BJ (cell line): ENCODE measurements around the gene TTC39A. TPM values are rescaled to one million over a fixed set of nuclear protein-coding genes. Genes with fewer than 3 reads are reported as not detected.

Source experiments
- CTCF ChIA-PET: fragments of 350-600 bp; formaldehyde crosslinking; extraction: SDS; loops from one replicate; lab custom pipeline; 2021; ENCODE audit warnings: antibody characterized with exemption, inconsistent platforms; lab: Yijun Ruan, JAX
- POLR2A ChIA-PET: fragments of 300-600 bp; sonication (Branson Sonifier 250); formaldehyde crosslinking; extraction: SDS; loops from one replicate; lab custom pipeline; 2021; ENCODE audit warnings: antibody characterized with exemption; lab: Charles Lee
- DNase-seq: peaks from one replicate; pipeline ENCODE4 v3.0.0-alpha.2; 2011; ENCODE audit warnings: low read depth
- H3K27me3 ChIP-seq: 2 replicates; pipeline ENCODE4 v1.6.0; 2011; ENCODE audit warnings: low read length; ENCODE audit not compliant: control insufficient read depth, insufficient read depth
- H3K36me3 ChIP-seq: 2 replicates; pipeline ENCODE4 v1.5.1; 2011; ENCODE audit warnings: low read length; ENCODE audit not compliant: control insufficient read depth, insufficient read depth
- H3K4me3 ChIP-seq: 2 replicates; pipeline ENCODE4 v1.5.1; 2011; ENCODE audit warnings: low read depth, mild to moderate bottlenecking, control low read depth, low read length
- CTCF ChIP-seq: IDR thresholded peaks from 2 replicates; pipeline ENCODE4 v1.5.1; 2011; ENCODE audit warnings: low read depth, mild to moderate bottlenecking, control low read depth, inconsistent platforms, low read length, moderate library complexity; ENCODE audit not compliant: insufficient read depth
- polyA plus RNA-seq: library from polyadenylated mRNA; depleted of rRNA; stranded (reverse); fragments of >200 nt; gene quantifications from 2 replicates; pipeline ENCODE4 v1.2.3, GENCODE V29; 2011

Gene TTC39A
- polyA plus RNA-seq, 1 experiment = 0.43 TPM

- ChIA-PET CTCF (no interaction called here), POLR2A (no interaction called here)
- Histone ChIP-seq H3K27me3 (no peaks in the 10 kb centered on the region), H3K36me3 (peaks cover 1% of the 10 kb centered on the region; the same call in 1 of the 2 replicates), H3K4me3 (no peak overlapping the region)
- DNase-seq = no peak
- no peak for TF ChIP-seq CTCF
These were observed 55.7 kb downstream of the TTC39A start for GRCh38 chr1:51274676-51275075.

GRCh38 chr1:51272916-51273315, 57.4 kb downstream of the TTC39A start:
- Histone ChIP-seq H3K4me3 (no peak overlapping the region), H3K27me3 (no peaks in the 10 kb centered on the region), H3K36me3 (peaks cover 1% of the 10 kb centered on the region; the same call in 1 of the 2 replicates)
- ChIA-PET POLR2A (no interaction called here), CTCF (no interaction called here)
- no peak for TF ChIP-seq CTCF
- no peak for DNase-seq

GRCh38 chr1:51270751-51271150, 59.6 kb downstream of the TTC39A start:
- Histone ChIP-seq H3K4me3 (no peak overlapping the region), H3K27me3 (no peaks in the 10 kb centered on the region), H3K36me3 (peaks cover 1% of the 10 kb centered on the region; the same call in 1 of the 2 replicates)
- ChIA-PET POLR2A (no interaction called here), CTCF (interaction anchor here (2.5 kb wide), 1 partner anchor 26 kb away, joined by 13 read pairs; no protein-coding TSS in a partner anchor)
- no peak for DNase-seq
- TF ChIP-seq CTCF = no peak

- no peak for TF ChIP-seq CTCF
- ChIA-PET CTCF (interaction anchor here (0.8 to 2.5 kb wide), 3 partner anchors 28 to 63 kb away, joined by 3 to 13 read pairs (median 3); no protein-coding TSS in a partner anchor), POLR2A (no interaction called here)
- no peak for DNase-seq
- Histone ChIP-seq H3K36me3 (no peaks in the 10 kb centered on the region), H3K4me3 (no peak overlapping the region), H3K27me3 (no peaks in the 10 kb centered on the region)
These were observed 61.7 kb downstream of the TTC39A start for GRCh38 chr1:51268634-51269033.

GRCh38 chr1:51266791-51267190, 63.6 kb downstream of the TTC39A start:
- no peak overlapping the region for H3K4me3 ChIP-seq
- DNase-seq = no peak
- ChIA-PET POLR2A (no interaction called here), CTCF (interaction anchor here (0.7 to 1.9 kb wide), 3 partner anchors 28 to 657 kb away, joined by 3 to 9 read pairs (median 3); no protein-coding TSS in a partner anchor)
- H3K36me3 ChIP-seq = no peaks in the 10 kb centered on the region
- H3K27me3 ChIP-seq = no peaks in the 10 kb centered on the region
- TF ChIP-seq CTCF = no peak
